GM12878 (cell line): ENCODE results near the gene NCKAP5.

Source experiments
- CHD4 ChIP-seq: fragments of 200-600 bp; sonication (generic); IDR thresholded peaks from 2 replicates; pipeline ENCODE4 v1.6.1; 2016; ENCODE audit warnings: mild to moderate bottlenecking
- POLR2A ChIP-seq: IDR thresholded peaks from 2 replicates; pipeline ENCODE4 v1.6.1; 2011; ENCODE audit warnings: low read depth, mild to moderate bottlenecking, low read length

- TF ChIP-seq POLR2A (no peak), CHD4 (no peak)
These were observed 807.9 kb downstream of the NCKAP5 start for GRCh38 chr2:132760405-132760804.
